ENCODE results near the gene ZNF821.

Gene ZNF821

GRCh38 chr16:71931599-71931998 lies 47.6 kb upstream of the ZNF821 start:
- TF ChIP-seq BACH2 (CRISPR knock-in tag; IDR thresholded peaks at IDR 0.05; ENCODE audit: borderline replicate concordance) (no peak), GLIS3 (CRISPR knock-in tag; IDR thresholded peaks at IDR 0.05) (no peak), PPARA (CRISPR knock-in tag; IDR thresholded peaks at IDR 0.05; ENCODE audit: borderline replicate concordance) (no peak), SNAI2 (CRISPR knock-in tag; IDR thresholded peaks at IDR 0.05) (no peak), ESRRG (CRISPR knock-in tag; IDR thresholded peaks at IDR 0.05) (no peak), CSRNP3 (CRISPR knock-in tag; IDR thresholded peaks at IDR 0.05) (no peak), RARB (CRISPR knock-in tag; IDR thresholded peaks at IDR 0.05) (no peak), ISL1 (CRISPR knock-in tag; IDR thresholded peaks at IDR 0.05) (no peak), ZFP3 (CRISPR knock-in tag; IDR thresholded peaks at IDR 0.05) (no peak), PATZ1 (CRISPR knock-in tag; IDR thresholded peaks at IDR 0.05; ENCODE audit: borderline replicate concordance) (no peak), ZC3H10 (CRISPR knock-in tag; IDR thresholded peaks at IDR 0.05) (no peak), ZNF8 (CRISPR knock-in tag; IDR thresholded peaks at IDR 0.05) (no peak), TOX (CRISPR knock-in tag; IDR thresholded peaks at IDR 0.05; ENCODE audit: borderline replicate concordance) (no peak), ARNTL (CRISPR knock-in tag; IDR thresholded peaks at IDR 0.05; ENCODE audit: borderline replicate concordance, low read depth) (no peak), TSHZ2 (CRISPR knock-in tag; IDR thresholded peaks at IDR 0.05) (no peak)
- ATAC-seq = no peak

- no peak for ATAC-seq
- no peak for TF ChIP-seq POU6F1 (CRISPR knock-in tag; IDR thresholded peaks at IDR 0.05; ENCODE audit: borderline replicate concordance, low read depth)
- no peak for TF ChIP-seq SNAI2 (CRISPR knock-in tag; IDR thresholded peaks at IDR 0.05)
- TF ChIP-seq ZFP30 (CRISPR knock-in tag; IDR thresholded peaks at IDR 0.05) = no peak
- no peak for TF ChIP-seq RARB (CRISPR knock-in tag; IDR thresholded peaks at IDR 0.05)
- no peak for TF ChIP-seq ZFP3 (CRISPR knock-in tag; IDR thresholded peaks at IDR 0.05)
- no peak for TF ChIP-seq ZNF565 (CRISPR knock-in tag; conservative IDR thresholded peaks at IDR 0.05; ENCODE audit: low read depth)
- no peak for TF ChIP-seq ARNTL (CRISPR knock-in tag; IDR thresholded peaks at IDR 0.05; ENCODE audit: borderline replicate concordance, low read depth)
- TF ChIP-seq GLIS3 (CRISPR knock-in tag; IDR thresholded peaks at IDR 0.05) = no peak
- no peak for TF ChIP-seq CSDC2 (CRISPR knock-in tag; IDR thresholded peaks at IDR 0.05)
- TF ChIP-seq ZNF8 (CRISPR knock-in tag; IDR thresholded peaks at IDR 0.05) = no peak
- no peak for TF ChIP-seq CREB5 (CRISPR knock-in tag; IDR thresholded peaks at IDR 0.05; ENCODE audit: low read depth)
- no peak for TF ChIP-seq TOX (CRISPR knock-in tag; IDR thresholded peaks at IDR 0.05; ENCODE audit: borderline replicate concordance)
- TF ChIP-seq ISL1 (CRISPR knock-in tag; IDR thresholded peaks at IDR 0.05) = no peak
- TF ChIP-seq ZC3H10 (CRISPR knock-in tag; IDR thresholded peaks at IDR 0.05) = no peak
- no peak for TF ChIP-seq PPARA (CRISPR knock-in tag; IDR thresholded peaks at IDR 0.05; ENCODE audit: borderline replicate concordance)
- TF ChIP-seq TSHZ2 (CRISPR knock-in tag; IDR thresholded peaks at IDR 0.05) = no peak
- TF ChIP-seq ESRRG (CRISPR knock-in tag; IDR thresholded peaks at IDR 0.05) = no peak
- TF ChIP-seq PATZ1 (CRISPR knock-in tag; IDR thresholded peaks at IDR 0.05; ENCODE audit: borderline replicate concordance) = no peak
Observed at GRCh38 chr16:71931001-71931400, 47.0 kb upstream of the ZNF821 start.

All from SK-N-SH treated with all-trans-retinoic acid at 6 μM for 48 hours (cell line).